ENCODE results near the gene NFIX.

The NFIX gene

GRCh38 chr19:13090511-13091231 lies 95.4 kb downstream of the NFIX start:
- no peaks in the 10 kb centered on the region for H3K36me3 ChIP-seq (replicated peaks; ENCODE audit: low read depth, low read length)
- H4K20me1 ChIP-seq (ENCODE audit: insufficient read depth, low read length), result no peaks in the 10 kb centered on the region
- TF ChIP-seq EZH2phosphoT487 (IDR thresholded peaks at IDR 0.05; ENCODE audit: low read depth), result no peak
- TF ChIP-seq CTCF (IDR thresholded peaks at IDR 0.05; ENCODE audit: low read depth, low read length), result no peak
- no peaks in the 10 kb centered on the region for H3K9me3 ChIP-seq (ENCODE audit: insufficient read depth, low read length)
- H3K9ac ChIP-seq (ENCODE audit: low read length), result no peak overlapping the region
- H3K79me2 ChIP-seq (ENCODE audit: low read length), result no peaks in the 10 kb centered on the region
- no peak overlapping the region for H3K4me2 ChIP-seq (ENCODE audit: low read length)
- H2AFZ ChIP-seq (ENCODE audit: low read depth, low read length), result no peak overlapping the region
- H3K27ac ChIP-seq (ENCODE audit: low read length), result no peak overlapping the region
- H3K4me3 ChIP-seq (ENCODE audit: low read length), result no peak overlapping the region
- no peaks in the 10 kb centered on the region for H3K27me3 ChIP-seq (ENCODE audit: low read depth, low read length)
- H3K4me1 ChIP-seq (ENCODE audit: low read length), result peaks cover 17% of the 10 kb centered on the region

DNA sequence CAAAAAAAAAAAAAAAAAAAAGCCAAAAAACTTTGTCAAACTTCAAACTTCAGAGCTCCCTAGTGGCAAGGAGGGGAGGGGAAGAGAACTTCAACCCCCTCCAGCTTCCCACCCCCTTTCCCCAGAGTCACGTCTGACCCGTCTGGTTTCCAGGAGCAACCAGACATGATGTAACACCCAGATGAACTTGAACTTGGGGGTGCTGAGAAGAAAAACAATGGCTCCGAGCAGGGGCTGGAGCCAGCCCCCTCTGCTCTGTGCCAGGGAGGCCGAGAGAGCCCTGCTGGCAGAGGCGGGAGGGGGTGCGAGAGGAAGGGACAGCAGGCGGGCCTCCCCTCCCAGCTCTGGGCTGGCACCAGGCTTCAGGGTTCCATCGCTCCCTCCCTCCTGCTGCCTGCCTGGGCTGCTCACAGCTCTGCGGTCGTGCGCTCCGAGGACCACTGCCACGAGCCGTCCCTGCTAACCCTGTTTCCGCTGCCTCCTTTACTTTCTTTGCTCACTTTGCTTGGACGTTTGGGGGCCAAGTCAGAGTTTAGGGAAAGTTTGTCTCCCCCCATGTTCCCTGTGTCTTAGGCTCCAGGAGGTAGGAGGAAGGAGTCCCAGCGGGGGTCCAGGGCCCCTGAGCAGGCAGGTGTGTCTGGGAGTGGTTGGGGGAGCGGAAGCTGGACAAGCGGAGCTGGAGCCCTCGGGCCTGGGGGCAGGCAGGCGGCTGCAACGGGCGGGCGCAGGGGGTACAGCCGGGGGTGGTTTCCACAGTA lies 96.3 kb downstream of the NFIX start:
- Histone ChIP-seq H4K20me1 (ENCODE audit: insufficient read depth, low read length) (no peaks in the 10 kb centered on the region), H3K4me3 (ENCODE audit: low read length) (no peak overlapping the region), H3K9ac (ENCODE audit: low read length) (no peak overlapping the region), H3K79me2 (ENCODE audit: low read length) (no peaks in the 10 kb centered on the region), H3K36me3 (replicated peaks; ENCODE audit: low read depth, low read length) (no peaks in the 10 kb centered on the region), H3K9me3 (ENCODE audit: insufficient read depth, low read length) (no peaks in the 10 kb centered on the region), H3K27me3 (ENCODE audit: low read depth, low read length) (no peaks in the 10 kb centered on the region), H3K4me2 (ENCODE audit: low read length) (no peak overlapping the region), H2AFZ (ENCODE audit: low read depth, low read length) (no peak overlapping the region), H3K27ac (ENCODE audit: low read length) (no peak overlapping the region), H3K4me1 (ENCODE audit: low read length) (peaks cover 25% of the 10 kb centered on the region)
- no peak for TF ChIP-seq CTCF (IDR thresholded peaks at IDR 0.05; ENCODE audit: low read depth, low read length)
- no peak for TF ChIP-seq EZH2phosphoT487 (IDR thresholded peaks at IDR 0.05; ENCODE audit: low read depth)

DNA sequence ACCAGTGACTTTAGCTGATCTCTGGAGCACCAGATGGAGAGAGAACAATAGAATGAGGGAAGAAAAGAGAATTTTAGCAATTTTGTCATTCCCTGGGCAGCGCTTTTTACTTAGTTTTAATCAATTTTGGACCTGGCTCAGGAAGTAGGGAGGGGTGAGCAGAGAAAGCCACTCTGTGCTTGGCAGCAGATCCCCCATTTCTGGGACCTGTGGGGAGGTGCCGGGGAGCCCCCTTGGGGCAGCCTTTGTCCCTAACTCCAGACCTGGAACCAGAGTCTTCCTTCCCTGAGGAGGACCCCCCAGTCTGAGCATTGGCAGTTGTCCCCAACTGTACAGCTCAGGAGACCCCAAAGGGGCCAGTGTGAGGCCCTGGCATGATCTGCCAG lies 96.9 kb downstream of the NFIX start:
- H3K27ac ChIP-seq (ENCODE audit: low read length), result no peak overlapping the region
- no peaks in the 10 kb centered on the region for H3K27me3 ChIP-seq (ENCODE audit: low read depth, low read length)
- H3K4me2 ChIP-seq (ENCODE audit: low read length), result no peak overlapping the region
- no peak overlapping the region for H3K4me3 ChIP-seq (ENCODE audit: low read length)
- no peak overlapping the region for H3K9ac ChIP-seq (ENCODE audit: low read length)
- TF ChIP-seq CTCF (IDR thresholded peaks at IDR 0.05; ENCODE audit: low read depth, low read length) (no peak), EZH2phosphoT487 (IDR thresholded peaks at IDR 0.05; ENCODE audit: low read depth) (no peak)
- H3K79me2 ChIP-seq (ENCODE audit: low read length), result no peaks in the 10 kb centered on the region
- H3K9me3 ChIP-seq (ENCODE audit: insufficient read depth, low read length), result no peaks in the 10 kb centered on the region
- H3K36me3 ChIP-seq (replicated peaks; ENCODE audit: low read depth, low read length), result no peaks in the 10 kb centered on the region
- no peak overlapping the region for H2AFZ ChIP-seq (ENCODE audit: low read depth, low read length)
- H4K20me1 ChIP-seq (ENCODE audit: insufficient read depth, low read length), result no peaks in the 10 kb centered on the region
- H3K4me1 ChIP-seq (ENCODE audit: low read length), result peaks cover 25% of the 10 kb centered on the region

DNA sequence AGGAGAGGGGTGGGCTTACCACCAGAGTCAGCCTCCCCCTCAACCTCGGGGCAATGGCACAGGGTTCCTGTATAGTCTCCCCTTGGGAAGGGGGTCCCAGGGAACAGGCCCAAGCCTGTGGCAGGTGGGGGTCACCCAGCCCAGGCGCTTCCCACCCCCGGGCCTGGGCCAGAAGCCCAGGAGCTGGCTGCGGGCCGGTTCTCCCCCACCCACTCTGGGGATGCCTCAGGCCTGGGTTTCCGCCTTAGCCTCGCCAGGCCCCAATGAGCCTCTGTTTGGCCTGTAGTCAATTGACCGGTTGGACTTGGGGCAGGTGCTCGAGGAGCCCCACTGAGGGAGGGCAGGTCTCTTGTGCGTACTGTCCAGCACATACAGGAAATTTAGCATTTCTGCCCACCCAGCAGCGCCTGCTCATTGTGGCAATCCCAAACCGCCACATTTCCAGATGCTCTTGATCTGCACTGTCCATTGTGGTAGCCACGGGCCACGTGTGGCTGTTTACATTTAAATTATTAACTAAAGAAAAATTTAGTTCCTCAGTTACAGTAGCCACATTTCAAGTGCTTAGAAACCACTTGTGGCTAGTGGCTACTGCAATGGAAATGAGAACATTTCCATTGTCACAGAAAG lies 97.4 kb downstream of the NFIX start:
- H3K4me3 ChIP-seq (ENCODE audit: low read length), result no peak overlapping the region
- H3K36me3 ChIP-seq (replicated peaks; ENCODE audit: low read depth, low read length), result no peaks in the 10 kb centered on the region
- no peaks in the 10 kb centered on the region for H3K27me3 ChIP-seq (ENCODE audit: low read depth, low read length)
- no peak overlapping the region for H3K9ac ChIP-seq (ENCODE audit: low read length)
- no peaks in the 10 kb centered on the region for H3K9me3 ChIP-seq (ENCODE audit: insufficient read depth, low read length)
- no peaks in the 10 kb centered on the region for H4K20me1 ChIP-seq (ENCODE audit: insufficient read depth, low read length)
- TF ChIP-seq CTCF (IDR thresholded peaks at IDR 0.05; ENCODE audit: low read depth, low read length), result no peak
- TF ChIP-seq EZH2phosphoT487 (IDR thresholded peaks at IDR 0.05; ENCODE audit: low read depth), result no peak
- H3K4me1 ChIP-seq (ENCODE audit: low read length), result peaks cover 25% of the 10 kb centered on the region
- H3K79me2 ChIP-seq (ENCODE audit: low read length), result no peaks in the 10 kb centered on the region
- H3K27ac ChIP-seq (ENCODE audit: low read length), result no peak overlapping the region
- H3K4me2 ChIP-seq (ENCODE audit: low read length), result no peak overlapping the region
- no peak overlapping the region for H2AFZ ChIP-seq (ENCODE audit: low read depth, low read length)

Data from OCI-LY3 (cell line).